Stomach (tissue), 9 donors: Measurements from ENCODE around the gene LTBP4. TPM values are rescaled to one million over a fixed set of nuclear protein-coding genes. Genes with fewer than 3 reads are reported as not detected.

Experiments
- DNase-seq, 2 donors: peaks; one replicate each; pipeline versions ENCODE4 v3.0.0 to v3.0.0-alpha.2; 2013 to 2019
- H3K27ac ChIP-seq, 5 donors: fragments of 200-600 bp in 4 of 5; sonication (generic) in 4 of 5; one replicate each; pipeline ENCODE4 v1.5.1; 2013 to 2019; ENCODE audit warnings: mild to moderate bottlenecking in 1 of 5, moderate library complexity in 1 of 5
- H3K27me3 ChIP-seq, 3 donors: fragments of 200-600 bp; sonication (generic); one replicate each; pipeline ENCODE4 v1.5.1; 2017 to 2019; ENCODE audit warnings: mixed run types in 1 of 3
- H3K36me3 ChIP-seq, 4 donors: fragments of 200-600 bp; sonication (generic); 1 replicate in 3 of 4; 2 replicates in 1 of 4; pipeline ENCODE4 v1.5.1; 2016 to 2019
- H3K4me1 ChIP-seq, 4 donors: fragments of 200-600 bp; sonication (generic); one replicate each; pipeline ENCODE4 v1.5.1; 2016 to 2019
- H3K4me3 ChIP-seq, 4 donors: fragments of 200-600 bp; sonication (generic) in 3 of 4; one replicate each; pipeline ENCODE4 v1.5.1; 2016 to 2019; ENCODE audit warnings: mild to moderate bottlenecking in 1 of 4
- H3K9me3 ChIP-seq, 4 donors: fragments of 200-600 bp; sonication (generic); one replicate each; pipeline ENCODE4 v1.5.1; 2016 to 2019
- EP300 ChIP-seq: sonication (generic); formaldehyde crosslinking; IDR thresholded peaks from one replicate; pipeline ENCODE4 v1.6.1; 2017; ENCODE audit warnings: antibody characterized with exemption
- POLR2A ChIP-seq, 4 donors: fragments of 450-650 bp; IDR thresholded peaks; one replicate each; pipeline ENCODE4 v1.6.1; 2016; ENCODE audit warnings: antibody characterized with exemption in 4 of 4, control low read depth in 2 of 4, mild to moderate bottlenecking in 1 of 4, moderate library complexity in 1 of 4
- POLR2AphosphoS5 ChIP-seq, 3 donors: sonication (generic); formaldehyde crosslinking; IDR thresholded peaks; one replicate each; pipeline ENCODE4 v1.6.1; 2016; ENCODE audit warnings: antibody characterized with exemption in 3 of 3
- WGBS, 5 donors: extraction: QIAGEN DNeasy Blood & Tissue Kit in 3 of 5; methylation state at CpG; one replicate each; pipeline versions ENCODE4 v1.1.5 to v1.1.7; 2013 to 2018; 5-methylcytosine and 5-hydroxymethylcytosine counted together
- intact Hi-C: fragments of 100-400 bp; cut with DNase I; formaldehyde crosslinking; loops from one replicate; pipeline ENCODE4 v1.15.1; 2023; ENCODE audit warnings: low total_unique reads
- polyA plus RNA-seq, 3 donors: library from polyadenylated mRNA; stranded (reverse); fragments of 200-250 nt; gene quantifications; one replicate each; pipeline ENCODE4 v1.2.3, GENCODE V29; 2013
- total RNA-seq, 5 donors: library from RNA; depleted of rRNA; stranded (reverse); fragments of >200 nt; gene quantifications; one replicate each; pipeline versions ENCODE4 v1.1.0 to v1.2.3, GENCODE V29; 2014 to 2016
- TF ChIP-seq, protein P1 (sequence below), 7 experiments: fragments of 450-650 bp in 4 of 7; fragments of 200-600 bp in 3 of 7; sonication (generic) in 3 of 7; IDR thresholded peaks; one replicate each; pipeline ENCODE4 v1.5.1; 2016 to 2019; ENCODE audit warnings: antibody characterized with exemption in 7 of 7, control low read depth in 2 of 7, mild to moderate bottlenecking in 1 of 7
- donor health status: healthy with polysubstance abuse.
- donor health status: Bipolar disorder and iron deficiency.
- donor health status: healthy.

Gene LTBP4
- total and polyA plus RNA-seq, 8 donors = 66.1 to 1,027 (median 139) TPM

DNA sequence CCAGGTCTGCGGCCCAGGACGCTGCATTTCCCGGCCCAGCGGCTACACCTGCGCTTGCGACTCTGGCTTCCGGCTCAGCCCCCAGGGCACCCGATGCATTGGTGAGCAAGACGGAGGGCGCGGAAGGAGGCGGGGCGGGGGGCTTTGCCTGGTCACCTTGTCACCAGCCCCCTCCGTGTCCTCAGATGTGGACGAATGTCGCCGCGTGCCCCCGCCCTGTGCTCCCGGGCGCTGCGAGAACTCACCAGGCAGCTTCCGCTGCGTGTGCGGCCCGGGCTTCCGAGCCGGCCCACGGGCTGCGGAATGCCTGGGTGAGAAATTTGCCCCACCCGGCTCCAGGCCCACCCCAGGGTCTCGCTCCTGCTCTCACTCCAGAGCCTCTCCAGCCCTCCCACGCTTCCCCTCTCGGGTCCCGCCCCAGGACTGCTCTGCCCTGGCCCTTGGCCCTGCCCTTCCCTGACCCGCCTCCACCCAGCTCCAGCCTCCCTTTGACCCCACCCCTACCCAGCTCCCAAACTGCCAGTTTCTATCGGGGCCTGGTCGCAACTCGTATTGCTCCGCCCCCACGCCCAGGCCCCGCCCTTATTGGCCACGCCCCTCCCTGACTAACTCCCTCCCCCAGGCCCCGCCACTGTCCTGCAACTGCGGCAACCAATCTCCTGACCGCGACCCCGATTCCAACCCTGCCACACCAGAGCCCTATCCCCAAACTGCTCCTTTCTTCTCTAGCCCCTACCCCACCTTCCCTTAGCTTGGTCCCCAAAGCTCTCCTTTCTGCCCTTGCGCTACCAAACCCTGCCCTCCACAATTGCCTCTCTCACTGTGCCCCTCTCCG, 8.6 kb downstream of the LTBP4 start:
- 6 to 17% (median 13%) methylated on average over 41 to 50 of the region's 50 CpGs for whole genome bisulfite sequencing, 5 donors
- H3K4me1 ChIP-seq = peaks cover 35 to 86% (median 65%) of the 10 kb centered on the region in 4 donors
- intact Hi-C loops = no loop called here
- DNase-seq = peak; percentile 92 to 96
- peak overlapping the region; percentile 82 to 91 (median 83) for H3K27ac ChIP-seq
- peaks cover 0 to 57% (median 0%) of the 10 kb centered on the region in 3 donors for H3K27me3 ChIP-seq
- TF ChIP-seq, protein P1, sequence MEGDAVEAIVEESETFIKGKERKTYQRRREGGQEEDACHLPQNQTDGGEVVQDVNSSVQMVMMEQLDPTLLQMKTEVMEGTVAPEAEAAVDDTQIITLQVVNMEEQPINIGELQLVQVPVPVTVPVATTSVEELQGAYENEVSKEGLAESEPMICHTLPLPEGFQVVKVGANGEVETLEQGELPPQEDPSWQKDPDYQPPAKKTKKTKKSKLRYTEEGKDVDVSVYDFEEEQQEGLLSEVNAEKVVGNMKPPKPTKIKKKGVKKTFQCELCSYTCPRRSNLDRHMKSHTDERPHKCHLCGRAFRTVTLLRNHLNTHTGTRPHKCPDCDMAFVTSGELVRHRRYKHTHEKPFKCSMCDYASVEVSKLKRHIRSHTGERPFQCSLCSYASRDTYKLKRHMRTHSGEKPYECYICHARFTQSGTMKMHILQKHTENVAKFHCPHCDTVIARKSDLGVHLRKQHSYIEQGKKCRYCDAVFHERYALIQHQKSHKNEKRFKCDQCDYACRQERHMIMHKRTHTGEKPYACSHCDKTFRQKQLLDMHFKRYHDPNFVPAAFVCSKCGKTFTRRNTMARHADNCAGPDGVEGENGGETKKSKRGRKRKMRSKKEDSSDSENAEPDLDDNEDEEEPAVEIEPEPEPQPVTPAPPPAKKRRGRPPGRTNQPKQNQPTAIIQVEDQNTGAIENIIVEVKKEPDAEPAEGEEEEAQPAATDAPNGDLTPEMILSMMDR (IDR thresholded peaks at IDR 0.05) = no peak
- TF ChIP-seq POLR2AphosphoS5 (IDR thresholded peaks at IDR 0.05) (peak in 2 of 3 donors; percentile 35 to 38), EP300 (no peak), POLR2A (IDR thresholded peaks at IDR 0.05) (no peak)
- no peaks in the 10 kb centered on the region for H3K36me3 ChIP-seq
- no peaks in the 10 kb centered on the region for H3K9me3 ChIP-seq
- peak overlapping the region; percentile 34 to 57 (median 44) for H3K4me3 ChIP-seq

- peak overlapping the region; percentile 34 to 57 (median 44) for H3K4me3 ChIP-seq
These were observed 9.4 kb downstream of the LTBP4 start for GRCh38 chr19:40610396-40611064.

DNA sequence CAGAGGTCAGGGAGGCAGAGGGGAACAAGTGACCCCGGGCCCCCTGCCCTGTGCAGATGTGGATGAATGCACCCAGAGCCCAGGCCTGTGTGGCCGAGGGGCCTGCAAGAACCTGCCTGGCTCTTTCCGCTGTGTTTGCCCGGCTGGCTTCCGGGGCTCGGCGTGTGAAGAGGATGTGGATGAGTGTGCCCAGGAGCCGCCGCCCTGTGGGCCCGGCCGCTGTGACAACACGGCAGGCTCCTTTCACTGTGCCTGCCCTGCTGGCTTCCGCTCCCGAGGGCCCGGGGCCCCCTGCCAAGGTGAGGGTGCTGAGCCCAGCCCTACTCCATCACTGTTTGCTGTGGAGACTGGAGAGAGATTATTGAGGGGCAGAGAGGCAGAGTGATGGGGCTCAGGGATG, 9.9 kb downstream of the LTBP4 start:
- H3K4me1 ChIP-seq = peaks cover 21 to 85% (median 60%) of the 10 kb centered on the region in 4 donors
- peaks cover 0 to 46% (median 0%) of the 10 kb centered on the region in 3 donors for H3K27me3 ChIP-seq

More at GRCh38 chr19:40610396-40611064, 9.4 kb downstream of the LTBP4 start:
- peak; percentile 76 to 77 for DNase-seq
- TF ChIP-seq POLR2AphosphoS5 (IDR thresholded peaks at IDR 0.05) = peak in 1 of 3 donors; percentile 40
- TF ChIP-seq, protein P1 (IDR thresholded peaks at IDR 0.05) = no peak
- 16 to 39% (median 23%) methylated on average over 29 of the region's 29 CpGs for WGBS, 5 donors
- intact Hi-C loops = no loop called here
- H3K36me3 ChIP-seq = no peaks in the 10 kb centered on the region
- peaks cover 27 to 86% (median 63%) of the 10 kb centered on the region in 4 donors for H3K4me1 ChIP-seq
- peaks cover 0 to 52% (median 0%) of the 10 kb centered on the region in 3 donors for H3K27me3 ChIP-seq
- H3K9me3 ChIP-seq = no peaks in the 10 kb centered on the region
- peak overlapping the region; percentile 82 to 91 (median 83) for H3K27ac ChIP-seq

More for the DNA sequence above, 9.9 kb downstream of the LTBP4 start:
- Histone ChIP-seq H3K9me3 (no peaks in the 10 kb centered on the region), H3K4me3 (no peak overlapping the region), H3K27ac (peak overlapping the region in 4 of 5 donors; percentile 82 to 91 (median 86)), H3K36me3 (no peaks in the 10 kb centered on the region)
- no peak for TF ChIP-seq POLR2AphosphoS5 (IDR thresholded peaks at IDR 0.05)
- TF ChIP-seq EP300 = no peak
- TF ChIP-seq, protein P1 (IDR thresholded peaks at IDR 0.05) = no peak
- no peak for TF ChIP-seq POLR2A (IDR thresholded peaks at IDR 0.05)
- intact Hi-C loops = no loop called here
- peak; percentile 52 to 70 for DNase-seq
- 33 to 59% (median 56%) methylated on average over 14 to 15 of the region's 15 CpGs for WGBS, 5 donors
